IMR-90 (cell line): ENCODE results near the gene TCERG1L. TPM values are rescaled to one million over a fixed set of nuclear protein-coding genes. Genes with fewer than 3 reads are reported as not detected.

Source experiments
- ATAC-seq: fragments of 200-7000 bp; cut with Tn5 transposase; 2 replicates; pipeline ENCODE4 v1.9.1; 2020; ENCODE audit warnings: low read depth, mild to moderate bottlenecking, moderate library complexity
- BruUV-seq: library from RNA; stranded (reverse); fragments of 400-500 nt; replicated peaks from 2 replicates; lab custom pipeline; 2021; lab: Mats Ljungman, UMichigan
- CTCF ChIA-PET: fragments of 300-600 bp; formaldehyde crosslinking; extraction: SDS; loops from one replicate; lab custom pipeline; 2021; ENCODE audit warnings: antibody characterized with exemption; lab: Yijun Ruan, JAX
- POLR2A ChIA-PET: fragments of 300-600 bp; sonication (Branson Sonifier 250); formaldehyde crosslinking; loops from one replicate; lab custom pipeline; 2022; ENCODE audit warnings: antibody characterized with exemption; ENCODE audit not compliant: unreplicated experiment; lab: Charles Lee
- DNase-seq: peaks from one replicate; pipeline ENCODE4 v3.0.0; 2013
- H2AFZ ChIP-seq: replicated peaks from 2 replicates; pipeline ENCODE3; 2013; ENCODE audit warnings: low read length, mild to moderate bottlenecking; ENCODE audit not compliant: poor library complexity
- H2AK5ac ChIP-seq: 2 replicates; pipeline ENCODE4 v1.6.1; 2013; ENCODE audit warnings: low read depth, low read length, inconsistent platforms
- H2AK9ac ChIP-seq: replicated peaks from 2 replicates; pipeline ENCODE3; 2013; ENCODE audit warnings: mild to moderate bottlenecking, low read depth, low read length, moderate library complexity; ENCODE audit not compliant: poor library complexity
- H2BK120ac ChIP-seq: 2 replicates; pipeline ENCODE4 v1.6.1; 2013; ENCODE audit warnings: low read depth, low read length, inconsistent platforms
- H2BK15ac ChIP-seq: 3 replicates; pipeline ENCODE4 v1.6.1; 2013; ENCODE audit warnings: low read depth, low read length, inconsistent platforms
- H2BK20ac ChIP-seq: 2 replicates; pipeline ENCODE4 v1.6.1; 2013; ENCODE audit warnings: low read depth, mild to moderate bottlenecking, inconsistent platforms, low read length, moderate library complexity
- H2BK5ac ChIP-seq: 2 replicates; pipeline ENCODE4 v1.6.1; 2013; ENCODE audit warnings: mild to moderate bottlenecking, low read depth, low read length, inconsistent platforms; ENCODE audit not compliant: poor library complexity, severe bottlenecking
- H3K14ac ChIP-seq: replicated peaks from 2 replicates; pipeline ENCODE4 v1.6.1; 2013; ENCODE audit warnings: low read depth, low read length, inconsistent platforms
- H3K18ac ChIP-seq: 2 replicates; pipeline ENCODE4 v1.6.1; 2013; ENCODE audit warnings: low read depth, low read length, control low read depth
- H3K23ac ChIP-seq: 2 replicates; pipeline ENCODE4 v1.6.1; 2013; ENCODE audit warnings: low read depth, low read length, inconsistent platforms
- H3K27ac ChIP-seq: 2 replicates; pipeline ENCODE4 v1.5.1; 2013; ENCODE audit warnings: mild to moderate bottlenecking, control low read depth, low read length; ENCODE audit not compliant: insufficient read depth
- H3K27me3 ChIP-seq: 2 replicates; pipeline ENCODE4 v1.6.1; 2013; ENCODE audit warnings: low read length; ENCODE audit not compliant: control insufficient read depth, insufficient read depth
- H3K36me3 ChIP-seq: 2 replicates; pipeline ENCODE4 v1.6.1; 2013; ENCODE audit warnings: low read length, mixed read lengths; ENCODE audit not compliant: control insufficient read depth, insufficient read depth
- H3K4ac ChIP-seq: 2 replicates; pipeline ENCODE4 v1.6.1; 2013; ENCODE audit warnings: low read depth, low read length, inconsistent platforms
- H3K4me1 ChIP-seq: 2 replicates; pipeline ENCODE4 v1.6.1; 2013; ENCODE audit warnings: low read length, mixed read lengths; ENCODE audit not compliant: control insufficient read depth, insufficient read depth
- H3K4me2 ChIP-seq: 2 replicates; pipeline ENCODE4 v1.6.1; 2013; ENCODE audit warnings: low read depth, mild to moderate bottlenecking, control low read depth, low read length, moderate library complexity
- H3K4me3 ChIP-seq: 2 replicates; pipeline ENCODE4 v1.5.1; 2013; ENCODE audit warnings: low read depth, mild to moderate bottlenecking, control low read depth, low read length, moderate library complexity; ENCODE audit not compliant: insufficient read depth
- H3K56ac ChIP-seq: 2 replicates; pipeline ENCODE4 v1.6.1; 2013; ENCODE audit warnings: low read length, inconsistent platforms; ENCODE audit not compliant: insufficient read depth; ENCODE audit errors: extremely low read depth
- H3K79me1 ChIP-seq, 2 experiments: 2 replicates each; pipeline ENCODE4 v1.6.1; 2013; ENCODE audit warnings: low read length in 2 of 2, inconsistent platforms in 1 of 2, low read depth in 1 of 2
- H3K9ac ChIP-seq: 2 replicates; pipeline ENCODE4 v1.6.1; 2013; ENCODE audit warnings: low read depth, low read length, control low read depth
- H3K9me1 ChIP-seq: 2 replicates; pipeline ENCODE4 v1.6.1; 2013; ENCODE audit warnings: low read length, inconsistent platforms; ENCODE audit not compliant: insufficient read depth
- H3K9me3 ChIP-seq: 2 replicates; pipeline ENCODE4 v1.6.1; 2013; ENCODE audit warnings: low read length; ENCODE audit not compliant: control insufficient read depth, insufficient read depth
- H4K20me1 ChIP-seq: 2 replicates; pipeline ENCODE4 v1.6.1; 2013; ENCODE audit warnings: low read length, inconsistent platforms; ENCODE audit not compliant: insufficient read depth
- H4K5ac ChIP-seq: 2 replicates; pipeline ENCODE4 v1.6.1; 2013; ENCODE audit warnings: mild to moderate bottlenecking, low read depth, low read length, control low read depth
- H4K8ac ChIP-seq, 2 experiments: 2 replicates each; pipeline ENCODE4 v1.6.1; 2013; ENCODE audit warnings: low read depth in 2 of 2, low read length in 2 of 2, control low read depth in 1 of 2, inconsistent platforms in 1 of 2
- H4K91ac ChIP-seq: 2 replicates; pipeline ENCODE4 v1.6.1; 2013; ENCODE audit warnings: low read depth, low read length, inconsistent platforms; ENCODE audit not compliant: insufficient read depth
- CEBPB ChIP-seq: IDR thresholded peaks from 2 replicates; pipeline ENCODE4 v1.6.1; 2012; ENCODE audit warnings: low read depth, low read length, improper control_type of control experiment
- FOS ChIP-seq: fragments of 150-350 bp; IDR thresholded peaks from 2 replicates; pipeline ENCODE4 v1.6.1; 2016; ENCODE audit warnings: low read depth, low read length
- MAZ ChIP-seq: IDR thresholded peaks from 2 replicates; pipeline ENCODE4 v1.6.1; 2012; ENCODE audit warnings: low read depth, mild to moderate bottlenecking, low read length, improper control_type of control experiment, moderate library complexity, borderline replicate concordance
- RCOR1 ChIP-seq: IDR thresholded peaks from 2 replicates; pipeline ENCODE4 v1.6.1; 2012; ENCODE audit warnings: mild to moderate bottlenecking, low read length, improper control_type of control experiment; ENCODE audit not compliant: insufficient replicate concordance
- RFX5 ChIP-seq: IDR thresholded peaks from 2 replicates; pipeline ENCODE4 v1.8.0; 2012; ENCODE audit warnings: low read depth, mild to moderate bottlenecking, low read length, moderate library complexity
- WGBS, 2 experiments: methylation state at CpG; one replicate each; pipeline versions ENCODE4 v1.1.5 to v1.1.7; 2013; ENCODE audit warnings: missing lambda C conversion rate in 2 of 2; ENCODE audit not compliant: insufficient read length in 1 of 2; ENCODE audit errors: extremely low coverage in 2 of 2; 5-methylcytosine and 5-hydroxymethylcytosine counted together
- dilution Hi-C: fragments of 300-500 bp; cut with HindIII; formaldehyde crosslinking; loops from one replicate; pipeline ENCODE4 v1.14.3; 2018; ENCODE audit warnings: low sequenced_read_pairs; ENCODE audit not compliant: unreplicated experiment
- in situ Hi-C: fragments of 300-500 bp; cut with MboI; formaldehyde crosslinking; loops from 3 replicates; pipeline ENCODE4 v1.14.3; 2019; ENCODE audit warnings: low sequenced_read_pairs, inconsistent platforms, mixed read lengths
- intact Hi-C: fragments of 100-400 bp; cut with micrococcal nuclease; formaldehyde crosslinking; loops from 2 replicates; pipeline ENCODE4 v1.10.0; 2022
- polyA plus RNA-seq, 3 experiments: library from polyadenylated mRNA; depleted of rRNA; stranded (reverse); fragments of >200 nt; gene quantifications; 2 replicates each; pipeline ENCODE4 v1.2.3, GENCODE V29; 2012; ENCODE audit warnings: low replicate concordance in 1 of 3
- total RNA-seq: library from RNA; depleted of rRNA; stranded (reverse); fragments of >200 nt; gene quantifications from 2 replicates; pipeline ENCODE4 v1.2.3, GENCODE V29; 2012

TCERG1L gene
- total and polyA plus RNA-seq, 2 of the 4 experiments (the other 2 are of a cell fraction) = not detected

DNA sequence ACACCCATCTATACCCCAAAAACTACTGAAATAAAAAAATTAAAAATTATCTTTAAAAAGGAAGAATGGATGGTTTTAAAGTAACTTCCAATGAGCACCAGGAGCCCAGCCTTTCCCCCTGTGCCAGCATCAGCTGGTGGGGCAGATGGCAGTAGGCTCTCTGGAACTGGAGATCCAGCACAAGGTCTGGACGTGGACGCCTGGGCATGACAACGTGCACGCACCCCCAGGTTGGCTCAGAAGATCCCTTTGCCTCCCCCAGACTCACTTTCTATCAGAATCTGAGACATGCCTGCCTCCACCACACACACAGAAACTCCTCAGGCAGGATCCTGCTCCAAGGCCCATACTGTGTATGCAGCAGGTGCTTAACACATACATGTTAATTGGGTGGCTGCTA, 35.8 kb downstream of the TCERG1L start:
- Histone ChIP-seq H2AFZ (no peak overlapping the region), H3K9ac (no peak overlapping the region), H4K8ac (no peak overlapping the region), H2BK5ac (no peak overlapping the region), H2BK15ac (no peak overlapping the region), H4K5ac (no peak overlapping the region), H3K18ac (no peak overlapping the region), H2BK20ac (no peak overlapping the region), H3K4me3 (no peak overlapping the region), H3K14ac (no peak overlapping the region), H3K27ac (no peak overlapping the region), H2BK120ac (no peak overlapping the region), H2AK5ac (no peak overlapping the region), H3K36me3 (no peaks in the 10 kb centered on the region), H3K23ac (no peak overlapping the region), H4K20me1 (no peaks in the 10 kb centered on the region), H2AK9ac (no peak overlapping the region), H4K91ac (no peak overlapping the region), H3K79me1 (no peaks in the 10 kb centered on the region), H3K4me2 (no peak overlapping the region), H3K56ac (no peak overlapping the region), H3K4me1 (no peaks in the 10 kb centered on the region), H3K9me3 (peaks cover 61% of the 10 kb centered on the region), H3K4ac (no peak overlapping the region), H3K27me3 (no peaks in the 10 kb centered on the region), H3K9me1 (no peaks in the 10 kb centered on the region)
- intact Hi-C loops (no loop called here), in situ Hi-C loops (no loop called here), dilution Hi-C loops (no loop called here)
- ATAC-seq = no peak
- no CpG with 5 or more reads among the region's 4 CpGs for WGBS, 2 experiments
- ChIA-PET CTCF (no interaction called here), POLR2A (no interaction called here)
- no peak for DNase-seq
- BruUV-seq = no TSS peak
- TF ChIP-seq CEBPB = no peak
- TF ChIP-seq RCOR1 = no peak
- TF ChIP-seq MAZ = no peak
- TF ChIP-seq FOS = no peak
- no peak for TF ChIP-seq RFX5
